HG03558 (cell line): ENCODE measurements around the gene SPAG16.

Experiments used
- ATAC-seq: cut with Tn5 transposase; IDR thresholded peaks from one replicate; pipeline ENCODE4 v1.9.1; 2021; ENCODE audit warnings: moderate number of reproducible peaks; ENCODE audit not compliant: unreplicated experiment; ENCODE audit errors: extremely low read depth

Gene SPAG16

GRCh38 chr2:214311931-214312749, 1027.9 kb downstream of the SPAG16 start:
- no peak for ATAC-seq

- ATAC-seq = no peak
Measured at GRCh38 chr2:214315324-214315723, 1031.1 kb downstream of the SPAG16 start.

DNA sequence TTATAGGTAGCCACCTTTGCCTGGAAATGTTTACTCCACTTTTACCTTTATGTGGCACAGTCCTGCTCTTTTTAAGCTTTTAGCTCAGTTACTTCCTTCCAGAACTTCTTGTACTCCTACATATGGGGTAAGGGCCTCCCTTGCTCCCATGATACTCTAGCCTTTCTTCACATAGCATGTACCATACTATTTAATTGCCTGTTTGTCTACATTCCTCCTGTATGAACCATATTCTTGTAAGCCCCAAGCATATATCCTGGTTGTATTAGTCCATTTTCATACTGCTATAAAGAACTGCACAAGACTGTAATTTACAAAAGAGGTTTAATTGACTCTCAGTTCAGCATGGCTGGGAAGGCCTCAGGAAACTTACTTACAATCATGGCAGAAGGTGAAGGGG, 1035.9 kb downstream of the SPAG16 start:
- ATAC-seq = no peak

GRCh38 chr2:214322662-214323061, 1038.4 kb downstream of the SPAG16 start:
- ATAC-seq = no peak

- no peak for ATAC-seq
Measured at GRCh38 chr2:214325404-214325803, 1041.1 kb downstream of the SPAG16 start.

DNA sequence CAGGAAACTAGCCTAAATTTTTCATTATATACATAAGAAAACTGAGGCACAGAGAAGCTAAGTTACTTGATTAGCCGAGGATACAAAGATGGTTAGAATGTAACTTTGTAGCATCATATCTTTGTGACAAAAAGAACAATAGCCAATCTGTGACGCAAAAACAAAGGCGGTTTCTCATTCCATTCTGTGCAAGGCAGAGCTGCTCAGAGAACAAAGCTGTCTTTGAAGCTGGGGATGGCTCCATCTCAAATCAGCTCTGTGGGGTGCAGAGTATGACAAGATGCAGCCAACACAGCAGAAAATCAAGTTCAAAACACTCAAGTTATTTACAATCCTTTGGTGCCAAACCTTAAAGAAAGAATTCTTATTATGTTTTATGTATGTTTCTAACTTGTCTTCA, 1044.7 kb downstream of the SPAG16 start:
- ATAC-seq = no peak

- no peak for ATAC-seq
Measured at GRCh38 chr2:214341646-214342045, 1057.4 kb downstream of the SPAG16 start.

DNA sequence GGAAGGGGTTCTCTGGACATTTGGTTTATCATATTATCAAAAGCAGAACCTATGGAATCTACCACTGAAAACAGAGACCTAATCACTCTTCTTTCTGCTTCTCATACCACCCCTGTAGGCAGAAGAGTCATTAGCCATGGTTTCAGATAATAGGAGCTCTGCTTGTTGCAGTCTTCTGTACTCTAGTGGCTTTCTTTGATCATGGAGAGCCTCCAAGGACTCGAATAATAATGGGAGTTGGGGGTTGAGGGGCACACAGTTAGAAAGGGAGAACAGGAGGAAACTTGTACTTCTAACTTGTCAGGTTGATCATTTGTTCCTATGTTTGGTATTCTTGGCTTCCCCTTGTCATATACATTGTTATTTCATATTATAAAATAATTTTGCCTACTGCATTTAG, 1074.2 kb downstream of the SPAG16 start:
- no peak for ATAC-seq

GRCh38 chr2:214361116-214361515, 1076.9 kb downstream of the SPAG16 start:
- ATAC-seq = no peak

GRCh38 chr2:214365549-214365948, 1081.3 kb downstream of the SPAG16 start:
- ATAC-seq = no peak

GRCh38 chr2:214367171-214367570, 1082.9 kb downstream of the SPAG16 start:
- ATAC-seq = no peak

DNA sequence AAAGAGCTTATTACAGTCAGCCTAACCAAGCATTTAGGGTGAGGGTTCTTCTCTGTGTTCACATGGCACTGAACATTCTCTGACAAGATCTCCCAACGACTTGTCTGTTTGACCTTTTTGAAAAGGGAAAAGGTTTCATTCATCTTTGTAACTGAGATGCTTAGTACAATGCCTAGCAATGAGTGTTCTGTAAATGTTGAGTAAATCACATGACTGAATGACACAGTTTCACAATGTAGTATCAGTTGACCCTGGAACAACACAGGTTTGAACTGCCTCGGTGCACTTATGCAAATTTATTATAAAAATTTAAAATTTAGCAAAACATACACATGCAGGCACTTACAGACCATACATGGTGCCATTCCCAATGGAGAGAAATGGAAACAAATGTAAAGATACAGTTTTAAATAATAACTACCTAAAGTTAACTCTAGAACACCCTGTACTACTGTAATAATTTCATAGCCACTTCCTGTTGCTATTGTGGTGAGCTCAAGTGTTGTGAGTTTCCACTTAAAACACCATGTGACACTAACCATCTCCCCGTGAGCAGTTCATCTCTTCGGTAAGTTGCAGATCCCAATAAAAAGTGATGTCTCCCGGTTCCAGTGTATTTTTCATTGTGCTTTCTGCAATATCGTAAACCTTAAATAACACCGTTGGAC, 1092.5 kb downstream of the SPAG16 start:
- no peak for ATAC-seq

- ATAC-seq = no peak
Measured at GRCh38 chr2:214377286-214377624, 1093.0 kb downstream of the SPAG16 start.

DNA sequence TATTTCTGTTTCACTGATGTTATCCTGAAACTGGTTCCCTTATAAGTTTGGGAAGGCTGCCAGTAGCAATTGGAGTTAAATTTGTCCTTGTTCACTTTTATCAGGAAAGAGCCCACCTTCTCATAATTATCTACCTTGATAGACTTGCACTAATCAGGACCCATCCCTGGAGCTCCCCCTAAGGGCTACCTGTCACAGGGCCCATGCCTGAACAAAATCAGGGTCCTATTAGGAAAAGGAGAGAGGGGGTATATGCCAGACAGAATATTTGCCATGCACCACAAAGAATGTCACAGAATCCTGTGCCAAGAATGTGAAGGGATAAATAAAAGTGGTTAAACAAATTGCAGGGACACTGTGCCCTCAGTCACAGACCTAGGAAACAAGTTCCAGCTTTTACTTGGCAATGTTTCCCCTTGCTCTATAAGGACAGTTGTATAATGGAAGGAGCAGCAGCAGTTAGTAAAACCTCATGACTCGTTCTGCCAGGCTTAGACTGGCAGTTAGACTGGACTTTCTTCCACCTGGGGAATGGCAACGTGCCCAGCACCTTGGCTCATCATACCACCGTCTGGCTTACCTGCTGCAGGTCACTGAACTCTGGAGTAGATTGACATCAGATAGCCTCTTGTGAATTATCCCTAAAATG, 1094.3 kb downstream of the SPAG16 start:
- ATAC-seq = no peak

- no peak for ATAC-seq
Measured at GRCh38 chr2:214379227-214379626, 1095.0 kb downstream of the SPAG16 start.

DNA sequence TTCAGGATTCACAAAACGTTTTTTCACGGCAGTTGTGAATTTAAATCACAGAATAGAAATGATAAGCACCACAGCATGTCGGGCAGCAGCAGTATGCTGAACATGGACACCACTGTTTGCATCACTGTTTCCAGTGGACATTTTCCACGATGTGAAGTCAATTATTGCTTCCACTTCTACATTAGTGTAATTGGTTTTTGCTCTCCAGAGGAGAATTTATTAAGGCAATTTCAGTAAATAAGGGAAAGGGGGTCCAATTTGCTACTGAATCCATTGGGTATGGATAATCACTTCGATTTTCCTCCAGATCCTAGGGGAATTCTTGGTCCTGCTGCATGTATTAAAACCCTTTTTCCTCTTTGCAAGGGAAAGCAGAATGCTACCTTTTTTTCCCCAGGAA, 1096.4 kb downstream of the SPAG16 start:
- ATAC-seq = no peak

GRCh38 chr2:214382229-214382628, 1098.0 kb downstream of the SPAG16 start:
- no peak for ATAC-seq

- ATAC-seq = no peak
Measured at GRCh38 chr2:214386720-214387119, 1102.5 kb downstream of the SPAG16 start.

DNA sequence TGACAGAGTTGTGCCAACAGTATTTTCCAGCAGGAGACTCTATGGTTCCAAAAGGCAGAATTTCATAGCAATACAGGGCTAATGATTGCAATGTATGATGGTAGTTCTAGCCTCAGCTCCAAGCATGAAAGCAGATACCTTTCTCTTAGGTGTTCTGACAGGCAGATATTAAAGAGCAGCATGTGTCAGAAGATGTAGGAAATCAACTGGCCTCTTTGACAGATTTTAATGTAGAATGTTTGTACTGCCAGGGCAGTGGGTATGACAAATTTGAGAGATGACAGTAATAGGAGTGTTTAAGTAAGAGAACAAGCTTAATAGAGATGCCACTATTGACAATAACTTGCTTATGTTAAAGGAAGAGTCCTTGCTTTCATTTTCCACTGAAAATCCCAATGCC, 1105.1 kb downstream of the SPAG16 start:
- ATAC-seq = no peak

GRCh38 chr2:214393796-214394195, 1109.5 kb downstream of the SPAG16 start:
- no peak for ATAC-seq

GRCh38 chr2:214395040-214395439, 1110.8 kb downstream of the SPAG16 start:
- no peak for ATAC-seq
